GM19455 (cell line): ENCODE data around the gene DCDC2.
"Not testable (repeated sequence)": the region's sequence is repeated elsewhere in the genome, so short reads cannot be mapped to it uniquely, and the experiment has no call there.

Experiments
- ATAC-seq: cut with Tn5 transposase; IDR thresholded peaks from one replicate; pipeline ENCODE4 v1.9.1; 2021; ENCODE audit not compliant: unreplicated experiment

DCDC2 gene

GRCh38 chr6:24329022-24329421, 28.8 kb downstream of the DCDC2 start:
- ATAC-seq, result no peak

GRCh38 chr6:24327756-24328155, 30.1 kb downstream of the DCDC2 start:
- no peak for ATAC-seq

GRCh38 chr6:24325978-24326377, 31.9 kb downstream of the DCDC2 start:
- no peak for ATAC-seq

GRCh38 chr6:24324617-24325016, 33.2 kb downstream of the DCDC2 start:
- no peak for ATAC-seq

GRCh38 chr6:24323632-24324337, 34.1 kb downstream of the DCDC2 start:
- ATAC-seq, result no peak

- ATAC-seq, result no peak
Measured at GRCh38 chr6:24322924-24323323, 34.9 kb downstream of the DCDC2 start.

- not testable (repeated sequence) for ATAC-seq
Measured at GRCh38 chr6:24322446-24322845, 35.4 kb downstream of the DCDC2 start.

GRCh38 chr6:24321538-24322162, 36.2 kb downstream of the DCDC2 start:
- ATAC-seq, result no peak

GRCh38 chr6:24313251-24314141, 44.4 kb downstream of the DCDC2 start:
- no peak for ATAC-seq

- ATAC-seq, result not testable (repeated sequence)
Measured at GRCh38 chr6:24311775-24312174, 46.1 kb downstream of the DCDC2 start.

- ATAC-seq, result no peak
Measured at GRCh38 chr6:24307881-24308280, 50.0 kb downstream of the DCDC2 start.

GRCh38 chr6:24306936-24307335, 50.9 kb downstream of the DCDC2 start:
- ATAC-seq, result no peak

GRCh38 chr6:24306038-24306437, 51.8 kb downstream of the DCDC2 start:
- ATAC-seq, result no peak

GRCh38 chr6:24296944-24297343, 60.9 kb downstream of the DCDC2 start:
- ATAC-seq, result no peak

- not testable (repeated sequence) for ATAC-seq
Measured at GRCh38 chr6:24293852-24294251, 64.0 kb downstream of the DCDC2 start.

GRCh38 chr6:24287239-24287638, 70.6 kb downstream of the DCDC2 start:
- no peak for ATAC-seq

GRCh38 chr6:24284006-24284405, 73.9 kb downstream of the DCDC2 start:
- no peak for ATAC-seq

GRCh38 chr6:24283043-24283985, 74.5 kb downstream of the DCDC2 start:
- ATAC-seq, result peak; percentile 81

- no peak for ATAC-seq
Measured at GRCh38 chr6:24274441-24275083, 83.3 kb downstream of the DCDC2 start.
